GM10266 (cell line): ENCODE data around the gene CITED2.

Source experiments
- DNase-seq: peaks from one replicate; pipeline ENCODE4 v3.0.0; 2012; ENCODE audit errors: extremely low spot score
- TF ChIP-seq, protein P1 (sequence below): IDR thresholded peaks from 2 replicates; pipeline ENCODE4 v1.5.1; 2012; ENCODE audit warnings: mild to moderate bottlenecking, low read depth; ENCODE audit not compliant: control insufficient read depth, insufficient read depth; ENCODE audit errors: missing control alignments

CITED2 gene

DNA sequence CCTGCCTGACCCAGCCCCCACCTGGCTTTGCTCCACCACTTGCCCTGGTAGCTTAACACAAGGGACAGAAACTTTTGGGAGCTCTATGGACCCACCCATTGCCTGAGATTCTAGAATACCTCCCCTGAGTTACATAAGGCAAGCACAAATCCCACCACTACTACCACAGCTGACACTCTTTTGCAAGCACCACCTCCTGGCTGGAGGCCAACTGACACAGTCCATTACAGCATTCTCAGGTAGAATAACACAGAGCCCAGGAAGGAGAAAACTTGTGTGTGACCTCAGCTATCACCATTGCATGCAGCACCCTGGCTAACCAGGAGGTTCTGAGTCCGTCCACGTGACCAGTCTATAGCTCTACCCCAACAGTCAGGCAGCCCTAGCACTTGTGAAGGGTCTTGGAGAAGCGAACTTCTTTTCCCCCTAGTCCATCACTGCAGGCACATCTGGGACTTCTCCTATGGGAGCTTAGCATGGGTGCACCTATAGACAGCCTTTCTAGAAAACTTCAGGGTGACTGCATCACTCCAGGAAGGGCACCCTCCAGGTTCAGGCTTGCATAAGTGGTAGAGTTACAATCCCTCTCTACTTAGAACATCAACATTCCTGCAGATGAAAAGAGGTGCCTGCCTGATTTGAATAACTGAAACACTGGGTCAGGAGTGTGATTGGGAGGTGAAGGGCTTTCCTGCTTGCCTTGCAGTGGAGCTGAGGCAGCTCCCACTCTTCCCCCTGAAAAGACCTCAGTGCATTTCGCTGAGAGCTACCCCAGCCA, 30.1 kb downstream of the CITED2 start:
- DNase-seq = no peak
- TF ChIP-seq, protein P1, sequence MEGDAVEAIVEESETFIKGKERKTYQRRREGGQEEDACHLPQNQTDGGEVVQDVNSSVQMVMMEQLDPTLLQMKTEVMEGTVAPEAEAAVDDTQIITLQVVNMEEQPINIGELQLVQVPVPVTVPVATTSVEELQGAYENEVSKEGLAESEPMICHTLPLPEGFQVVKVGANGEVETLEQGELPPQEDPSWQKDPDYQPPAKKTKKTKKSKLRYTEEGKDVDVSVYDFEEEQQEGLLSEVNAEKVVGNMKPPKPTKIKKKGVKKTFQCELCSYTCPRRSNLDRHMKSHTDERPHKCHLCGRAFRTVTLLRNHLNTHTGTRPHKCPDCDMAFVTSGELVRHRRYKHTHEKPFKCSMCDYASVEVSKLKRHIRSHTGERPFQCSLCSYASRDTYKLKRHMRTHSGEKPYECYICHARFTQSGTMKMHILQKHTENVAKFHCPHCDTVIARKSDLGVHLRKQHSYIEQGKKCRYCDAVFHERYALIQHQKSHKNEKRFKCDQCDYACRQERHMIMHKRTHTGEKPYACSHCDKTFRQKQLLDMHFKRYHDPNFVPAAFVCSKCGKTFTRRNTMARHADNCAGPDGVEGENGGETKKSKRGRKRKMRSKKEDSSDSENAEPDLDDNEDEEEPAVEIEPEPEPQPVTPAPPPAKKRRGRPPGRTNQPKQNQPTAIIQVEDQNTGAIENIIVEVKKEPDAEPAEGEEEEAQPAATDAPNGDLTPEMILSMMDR = no peak

DNA sequence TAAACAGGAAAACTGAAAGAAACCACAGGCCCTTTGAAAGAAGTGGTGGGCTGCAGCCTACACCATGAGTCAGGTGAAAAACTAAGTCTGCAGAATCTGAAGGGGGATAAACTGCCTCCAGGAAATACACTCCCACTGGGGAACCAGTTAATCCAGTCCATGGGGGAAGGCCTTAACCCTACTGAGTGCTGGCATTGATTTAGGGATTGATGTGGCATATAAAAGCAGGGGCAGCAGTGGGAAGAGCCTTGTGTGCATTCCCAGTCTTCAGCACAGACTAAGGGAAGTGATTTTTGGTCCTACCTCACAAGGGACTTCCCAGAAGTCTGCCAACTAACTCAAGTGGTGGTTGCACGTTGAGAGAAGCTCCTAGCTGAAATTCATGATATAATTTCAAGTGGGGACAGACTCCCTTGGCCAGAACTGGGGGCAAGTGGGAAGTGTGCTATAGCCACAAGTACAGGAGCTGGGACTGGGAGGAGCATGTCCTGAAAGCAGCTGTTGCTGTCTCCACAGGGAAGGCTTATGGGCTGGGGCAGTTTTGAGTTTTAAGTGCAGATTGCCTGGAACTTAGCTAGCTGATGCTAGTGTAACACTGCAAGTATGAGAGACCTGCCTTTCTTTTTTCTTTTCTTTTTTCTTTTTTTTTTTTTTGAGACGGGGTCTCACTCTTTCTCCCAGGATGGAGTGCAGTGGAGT, 31.2 kb downstream of the CITED2 start:
- DNase-seq = no peak
- TF ChIP-seq, protein P1 = no peak

DNA sequence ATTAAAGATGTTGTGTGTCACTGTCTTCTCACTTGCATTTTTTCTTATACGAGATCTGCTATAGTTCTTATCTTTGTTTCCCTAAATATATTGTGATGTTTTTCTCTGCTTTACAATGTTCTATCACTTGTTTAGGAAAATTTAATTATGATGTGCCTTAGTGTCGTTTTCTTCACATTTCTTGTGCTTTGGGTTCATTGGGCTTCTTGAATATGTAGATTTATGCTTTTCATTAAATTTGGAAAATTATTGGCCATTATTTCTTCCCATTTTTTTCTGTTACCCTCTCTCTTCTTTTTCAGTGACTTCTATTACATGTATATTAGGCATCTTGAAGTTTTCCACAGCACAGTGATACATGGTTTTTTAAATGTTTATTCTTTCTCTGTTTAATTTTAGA, 33.4 kb downstream of the CITED2 start:
- no peak for DNase-seq
- TF ChIP-seq, protein P1 = no peak

DNA sequence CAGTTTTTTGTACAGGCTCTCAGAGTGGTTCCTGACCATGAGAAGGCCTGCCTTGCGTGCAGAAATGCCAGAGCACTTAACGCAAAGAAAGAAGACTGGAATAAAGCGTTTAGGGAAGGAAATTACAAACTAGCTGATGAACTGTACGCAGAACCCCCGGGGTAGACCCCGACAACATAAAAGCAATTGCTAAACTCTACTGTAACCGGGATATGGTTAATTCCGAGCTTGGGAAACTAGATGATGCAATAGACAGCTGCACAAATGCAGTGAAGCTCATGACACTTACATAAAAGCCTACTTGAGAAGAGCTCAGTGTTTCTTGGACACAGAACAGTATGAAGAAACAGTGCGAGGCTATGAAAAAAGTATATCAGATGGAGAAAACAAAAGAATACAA, 35.7 kb downstream of the CITED2 start:
- TF ChIP-seq, protein P1 = no peak
- DNase-seq = no peak

DNA sequence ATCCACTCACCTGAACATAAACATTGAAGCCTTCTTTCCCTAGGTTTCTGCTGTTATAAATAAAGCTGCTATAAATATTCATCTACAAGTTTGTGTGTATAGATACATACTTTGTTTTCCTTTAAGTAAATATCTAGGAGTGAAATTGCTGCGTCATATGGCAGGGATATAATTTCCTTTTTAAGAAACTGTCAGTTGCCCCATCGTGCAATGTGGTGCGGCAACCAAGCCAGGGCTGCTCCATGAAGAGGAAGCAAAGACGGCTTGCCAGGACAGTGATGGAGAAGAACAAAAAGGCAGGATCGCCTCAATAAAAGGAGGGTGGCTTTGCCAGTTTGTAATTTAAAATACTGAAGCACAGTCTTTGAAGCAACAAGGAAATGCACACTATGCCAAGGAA, 36.6 kb downstream of the CITED2 start:
- TF ChIP-seq, protein P1 = no peak
- no peak for DNase-seq

DNA sequence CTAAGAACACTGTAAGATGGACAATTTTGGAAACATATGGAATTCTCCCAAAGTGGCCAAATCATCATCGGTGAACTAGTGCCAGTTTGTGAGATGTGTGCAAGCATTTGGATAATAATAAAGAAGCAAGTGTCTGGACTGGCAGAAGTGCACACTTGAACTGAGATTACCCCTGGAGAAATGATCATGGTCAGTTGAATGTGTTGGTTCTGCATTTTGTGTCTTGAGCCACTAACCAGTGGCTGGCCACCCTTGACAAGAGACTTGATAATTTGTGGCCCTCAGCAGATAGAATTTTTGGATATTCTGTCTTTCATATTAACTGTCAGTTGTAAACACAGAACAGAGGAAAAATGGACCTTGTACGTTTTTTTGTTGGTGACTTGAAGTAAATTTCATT, 37.4 kb downstream of the CITED2 start:
- no peak for DNase-seq
- TF ChIP-seq, protein P1 = no peak

DNA sequence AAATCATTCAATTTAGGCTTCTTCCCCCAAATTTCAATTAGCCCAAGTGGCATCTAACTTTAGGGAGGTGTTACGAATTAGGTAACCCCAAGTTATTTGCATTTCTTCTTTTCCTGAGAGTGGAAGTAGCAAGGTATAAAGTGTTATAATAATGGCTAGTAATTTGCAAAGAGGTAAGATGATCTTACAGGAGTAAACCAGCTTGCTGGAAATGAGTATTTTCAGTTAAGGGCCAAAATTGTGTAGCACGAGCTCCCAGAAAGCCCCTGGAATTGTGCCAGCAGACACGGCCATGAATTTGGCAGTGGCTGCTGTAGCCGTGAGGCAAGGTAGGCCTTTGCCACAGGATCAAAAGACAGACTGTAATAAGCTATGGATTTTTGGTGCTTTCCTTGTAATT, 38.0 kb downstream of the CITED2 start:
- DNase-seq = no peak

More for the DNA sequence above, 38.0 kb downstream of the CITED2 start:
- TF ChIP-seq, protein P1 = no peak
